GM21381 (cell line): ENCODE measurements around the gene ARF4.

Source experiments
- ATAC-seq: cut with Tn5 transposase; IDR thresholded peaks from one replicate; pipeline ENCODE4 v1.9.1; 2021; ENCODE audit warnings: mild to moderate bottlenecking, moderate library complexity; ENCODE audit not compliant: unreplicated experiment

The ARF4 gene

DNA sequence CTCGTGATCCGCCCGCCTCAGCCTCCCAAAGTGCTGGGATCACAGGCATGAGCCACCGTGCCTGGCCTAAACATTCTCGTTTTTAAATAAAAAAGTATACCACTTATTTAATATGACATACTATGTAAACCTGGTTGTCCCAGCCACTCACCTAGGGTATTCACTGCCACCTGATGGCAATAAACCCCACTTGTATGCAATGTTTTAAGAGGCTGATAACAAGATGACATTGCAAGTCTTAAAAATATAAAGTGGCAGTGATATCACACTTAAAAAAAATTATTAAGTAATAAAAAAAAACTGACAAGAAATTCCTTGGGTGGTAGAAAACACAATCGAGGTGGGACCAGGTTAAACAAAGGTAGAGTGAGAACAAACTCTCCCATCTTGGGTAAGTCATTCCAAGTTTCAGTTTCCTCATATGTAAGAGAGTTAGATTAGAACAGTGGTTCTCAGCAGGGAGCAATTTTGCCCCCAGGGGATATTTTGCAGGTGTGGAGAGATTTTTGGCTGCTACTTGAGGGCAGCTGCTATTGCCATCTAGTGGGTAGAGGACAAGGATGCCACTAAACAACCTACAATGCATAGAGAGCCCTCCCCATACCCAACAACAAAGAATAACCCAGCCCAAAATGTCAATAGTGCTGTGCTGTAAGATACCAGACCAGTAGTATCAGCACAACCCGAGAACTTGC, 14.5 kb downstream of the ARF4 start:
- no peak for ATAC-seq

DNA sequence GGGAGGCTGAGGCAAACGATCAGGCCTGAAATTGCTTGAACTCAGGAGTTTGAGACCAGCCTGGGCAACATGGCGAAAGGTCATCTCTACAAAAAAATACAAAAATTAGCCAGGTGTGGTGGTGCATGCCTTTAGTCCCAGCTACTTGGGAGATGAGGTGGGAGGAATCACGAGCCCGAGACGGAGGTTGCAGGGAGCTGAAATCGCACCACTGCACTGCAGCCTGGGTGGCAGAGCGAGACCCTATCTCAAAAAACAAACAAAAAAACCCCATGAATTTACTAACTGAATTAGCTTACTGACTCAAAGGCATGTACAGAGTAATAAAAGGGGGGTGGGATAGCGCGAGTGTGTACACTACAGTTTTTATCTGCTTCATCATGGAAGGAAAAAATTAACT, 19.3 kb downstream of the ARF4 start:
- no peak for ATAC-seq

DNA sequence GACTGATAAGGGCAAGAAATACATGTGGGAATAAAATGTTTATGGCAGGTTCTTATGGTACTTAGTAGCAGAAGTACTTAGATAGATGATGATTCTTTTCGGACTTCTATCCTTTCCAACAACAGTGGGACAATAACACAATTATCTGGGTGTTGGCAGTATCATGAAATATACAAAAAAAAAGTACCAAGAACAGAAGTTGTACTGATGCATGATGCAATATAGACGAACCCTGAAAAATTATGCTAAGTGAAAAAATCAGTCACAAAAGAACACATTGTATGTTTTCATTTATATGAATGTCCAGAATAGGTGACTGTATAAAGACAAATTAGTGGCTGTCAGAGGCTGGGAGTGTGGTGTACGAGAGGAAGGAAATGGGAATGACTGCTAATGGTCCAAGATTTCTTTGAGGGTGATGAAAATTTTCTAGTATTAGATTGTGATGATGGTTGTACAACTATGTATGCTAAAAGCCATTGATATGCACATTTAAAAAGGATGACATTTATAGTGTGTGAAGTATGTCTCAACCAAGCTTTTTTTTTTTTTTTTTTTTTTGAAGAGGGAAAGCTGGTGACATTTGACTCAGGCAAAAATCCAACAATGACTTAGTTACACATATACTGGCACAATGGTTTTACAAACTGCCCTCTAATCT, 21.0 kb downstream of the ARF4 start:
- no peak for ATAC-seq

DNA sequence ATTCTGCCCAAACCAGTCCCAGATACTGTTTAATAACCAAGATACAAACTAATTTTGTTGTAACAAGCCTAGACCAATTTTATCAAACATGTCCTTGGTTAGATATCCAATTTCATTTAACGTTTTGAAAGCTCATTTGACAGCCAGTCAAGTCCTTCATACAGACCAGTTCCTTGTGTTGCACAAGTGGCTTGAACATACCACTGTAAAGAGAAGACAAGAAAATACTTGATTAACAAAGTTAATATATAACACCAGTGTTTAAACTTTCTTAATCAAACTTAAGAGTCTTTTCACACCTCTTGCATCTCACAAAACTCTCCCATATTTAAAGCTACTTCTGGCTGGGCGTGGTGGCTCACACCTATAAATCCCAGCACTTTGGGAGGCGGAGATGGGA, 25.0 kb downstream of the ARF4 start:
- no peak for ATAC-seq

DNA sequence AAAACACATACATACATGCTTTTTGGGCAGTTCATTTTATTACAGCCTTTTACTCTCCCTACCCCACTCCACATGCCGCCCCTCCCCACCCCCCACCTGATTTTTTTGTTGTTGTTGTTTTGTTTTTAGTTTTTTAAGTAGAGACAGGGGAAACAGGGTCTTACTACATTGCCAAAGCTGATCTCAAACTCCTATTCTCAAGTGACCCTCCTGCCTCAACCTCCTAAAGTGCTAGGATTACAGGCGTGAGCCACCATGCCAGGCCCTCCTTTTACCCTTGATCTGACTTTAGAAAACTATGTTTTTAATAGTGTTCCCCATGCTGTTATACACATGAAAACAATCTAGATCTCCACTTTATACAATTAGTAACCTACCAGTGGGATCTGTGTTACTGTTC, 26.3 kb downstream of the ARF4 start:
- ATAC-seq = no peak

DNA sequence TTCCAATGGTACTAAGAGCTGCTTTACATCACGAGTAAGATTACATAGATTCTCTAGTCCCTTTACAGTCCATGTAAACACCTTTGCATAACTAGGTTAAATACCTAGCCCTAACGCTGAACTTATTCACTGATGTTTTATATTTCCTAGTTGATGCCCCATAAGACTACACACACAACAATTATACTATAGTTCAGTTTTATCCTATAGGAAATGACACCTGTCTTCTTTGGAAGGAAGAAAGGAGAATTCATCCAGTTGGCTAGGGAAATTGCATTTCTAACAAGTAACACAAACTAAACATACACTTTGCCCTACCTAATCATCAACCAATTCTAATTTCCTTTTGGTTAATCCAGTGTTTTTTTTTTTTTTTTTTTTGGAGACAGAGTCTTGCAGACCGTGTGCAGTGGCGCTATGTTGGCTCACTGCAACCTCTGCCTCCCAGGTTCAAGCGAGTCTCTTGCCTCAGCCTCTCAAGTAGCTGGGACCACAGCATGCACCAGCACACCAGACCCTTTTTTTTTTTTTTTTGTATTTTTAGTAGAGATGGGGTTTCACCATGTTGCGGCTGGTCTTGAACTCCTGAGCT, 27.2 kb downstream of the ARF4 start:
- no peak for ATAC-seq

DNA sequence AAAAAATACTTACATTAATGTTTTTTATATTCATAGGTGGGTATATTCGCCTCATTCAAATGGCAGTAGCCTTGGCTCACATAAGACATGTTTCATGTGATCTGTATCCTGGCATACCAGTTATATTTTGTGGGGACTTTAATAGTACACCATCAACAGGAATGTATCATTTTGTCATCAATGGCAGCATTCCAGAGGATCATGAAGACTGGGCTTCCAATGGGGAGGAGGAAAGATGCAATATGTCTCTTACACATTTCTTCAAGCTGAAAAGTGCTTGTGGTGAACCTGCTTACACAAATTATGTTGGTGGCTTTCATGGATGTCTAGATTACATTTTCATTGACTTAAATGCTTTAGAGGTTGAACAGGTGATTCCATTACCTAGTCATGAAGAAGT, 37.6 kb downstream of the ARF4 start:
- no peak for ATAC-seq

DNA sequence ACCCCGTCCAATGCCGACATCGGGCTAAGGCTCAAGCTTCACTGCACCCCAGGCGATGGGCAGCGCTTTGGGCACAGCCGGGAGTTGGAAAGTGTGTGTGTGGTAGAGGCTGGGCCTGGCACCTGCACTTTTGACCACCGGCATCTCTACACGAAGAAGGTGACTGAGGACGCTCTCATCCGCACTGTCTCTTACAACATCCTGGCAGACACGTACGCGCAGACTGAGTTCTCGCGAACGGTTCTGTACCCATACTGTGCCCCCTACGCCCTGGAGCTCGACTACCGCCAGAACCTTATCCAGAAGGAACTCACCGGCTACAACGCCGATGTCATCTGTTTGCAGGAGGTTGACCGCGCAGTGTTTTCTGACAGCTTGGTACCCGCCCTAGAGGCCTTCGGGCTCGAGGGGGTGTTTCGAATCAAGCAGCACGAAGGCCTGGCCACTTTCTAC, 40.0 kb downstream of the ARF4 start:
- peak; percentile 15 for ATAC-seq

DNA sequence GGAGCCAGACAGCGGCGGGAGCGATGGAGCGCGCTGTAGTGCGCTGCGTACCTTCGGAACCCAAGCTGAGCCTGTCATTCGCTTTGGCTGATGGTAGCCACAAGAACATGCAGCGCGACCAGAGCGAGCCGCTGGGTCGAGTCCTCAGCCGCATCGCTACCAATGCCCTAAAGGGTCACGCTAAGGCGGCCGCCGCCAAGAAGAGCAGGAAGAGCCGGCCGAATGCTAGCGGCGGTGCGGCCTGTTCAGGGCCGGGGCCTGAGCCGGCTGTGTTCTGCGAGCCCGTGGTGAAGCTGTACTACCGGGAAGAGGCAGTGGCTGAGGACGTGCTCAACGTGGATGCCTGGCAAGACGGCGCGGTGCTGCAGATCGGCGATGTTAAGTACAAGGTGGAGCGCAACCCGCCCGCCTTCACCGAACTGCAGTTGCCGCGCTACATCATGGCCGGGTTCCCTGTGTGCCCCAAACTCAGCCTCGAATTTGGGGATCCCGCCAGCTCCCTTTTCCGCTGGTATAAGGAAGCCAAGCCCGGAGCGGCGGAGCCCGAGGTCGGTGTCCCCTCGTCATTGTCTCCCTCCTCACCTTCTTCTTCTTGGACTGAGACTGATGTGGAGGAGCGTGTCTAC, 40.6 kb downstream of the ARF4 start:
- ATAC-seq = peak; percentile 34

DNA sequence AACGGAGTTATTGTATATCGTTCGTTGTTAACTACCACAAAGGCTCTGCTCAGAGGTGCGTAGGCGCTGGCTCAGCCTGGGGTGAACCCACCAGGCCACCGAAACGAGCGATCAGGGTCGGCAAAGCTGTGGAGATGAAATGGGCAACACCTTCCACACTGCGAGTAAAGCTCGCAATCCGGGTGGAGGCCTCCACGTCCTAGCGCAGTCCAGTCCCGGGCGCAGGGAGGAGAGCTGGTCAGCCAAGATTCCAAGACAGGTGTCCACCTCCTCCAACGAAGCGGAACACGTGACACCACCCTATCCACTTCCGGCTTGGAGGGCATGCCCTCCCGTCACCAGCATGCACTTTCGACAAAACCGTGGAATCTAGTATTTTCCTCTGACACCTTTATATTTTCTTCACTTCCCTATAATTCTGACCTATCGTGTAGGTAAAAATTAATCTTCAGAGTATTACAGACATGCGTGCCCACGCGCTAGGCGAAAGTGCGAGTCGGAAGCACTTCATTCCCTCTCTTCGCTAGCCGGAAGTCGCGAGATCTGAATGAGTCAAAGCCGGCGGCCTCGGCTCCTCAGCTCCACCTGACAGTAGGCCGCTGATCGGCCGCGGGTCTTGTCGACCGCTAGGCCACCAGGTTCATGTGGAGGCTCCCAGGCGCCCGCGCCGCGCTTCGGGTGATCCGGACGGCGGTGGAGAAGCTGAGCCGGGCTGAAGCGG, 41.2 kb downstream of the ARF4 start, which contains the start of gene PDE12:
Gene PDE12, plus strand, starts transcription at position 537 of the 721 bp plus-strand sequence. Its CDS starts 106 bp downstream, at position 643.
- peak; percentile 81 for ATAC-seq

DNA sequence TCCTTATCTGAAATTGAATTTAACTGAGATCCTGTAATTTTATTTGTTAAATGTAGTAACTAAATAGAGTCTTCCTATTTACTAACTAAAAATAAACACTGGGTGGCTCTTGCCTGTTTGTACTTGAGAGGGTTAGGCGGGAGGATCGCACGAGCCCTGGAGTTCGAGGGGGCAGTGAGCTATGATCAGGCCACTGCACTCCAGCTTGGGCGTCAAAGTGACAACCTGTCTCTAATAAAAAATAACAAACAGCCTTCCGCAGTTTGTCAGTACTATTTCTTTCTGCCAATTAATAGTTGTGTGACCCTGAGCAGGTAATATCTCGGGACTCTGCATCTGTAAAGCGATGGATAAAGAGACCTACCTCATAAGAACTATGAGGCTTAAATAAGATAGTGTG, 41.8 kb downstream of the ARF4 start:
- ATAC-seq = no peak

DNA sequence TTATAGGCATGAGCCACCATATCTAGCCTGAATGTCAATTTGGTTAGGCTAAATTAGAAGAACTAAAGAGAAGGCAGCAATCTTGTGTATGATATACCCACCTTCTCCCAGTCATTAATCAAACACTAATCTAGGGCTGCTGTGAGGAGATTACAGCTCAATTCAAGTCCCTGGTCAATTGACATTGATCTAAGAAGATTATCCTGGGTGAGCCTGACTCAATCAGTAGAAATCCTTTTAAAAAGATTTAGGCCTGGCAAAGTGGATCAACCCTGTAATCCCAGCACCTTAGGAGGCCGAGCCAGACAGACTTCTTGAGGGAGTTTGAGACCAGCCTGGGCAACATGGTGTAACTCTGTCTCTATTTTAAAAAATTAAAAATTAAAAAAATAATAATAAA, 50.5 kb downstream of the ARF4 start:
- ATAC-seq = no peak

DNA sequence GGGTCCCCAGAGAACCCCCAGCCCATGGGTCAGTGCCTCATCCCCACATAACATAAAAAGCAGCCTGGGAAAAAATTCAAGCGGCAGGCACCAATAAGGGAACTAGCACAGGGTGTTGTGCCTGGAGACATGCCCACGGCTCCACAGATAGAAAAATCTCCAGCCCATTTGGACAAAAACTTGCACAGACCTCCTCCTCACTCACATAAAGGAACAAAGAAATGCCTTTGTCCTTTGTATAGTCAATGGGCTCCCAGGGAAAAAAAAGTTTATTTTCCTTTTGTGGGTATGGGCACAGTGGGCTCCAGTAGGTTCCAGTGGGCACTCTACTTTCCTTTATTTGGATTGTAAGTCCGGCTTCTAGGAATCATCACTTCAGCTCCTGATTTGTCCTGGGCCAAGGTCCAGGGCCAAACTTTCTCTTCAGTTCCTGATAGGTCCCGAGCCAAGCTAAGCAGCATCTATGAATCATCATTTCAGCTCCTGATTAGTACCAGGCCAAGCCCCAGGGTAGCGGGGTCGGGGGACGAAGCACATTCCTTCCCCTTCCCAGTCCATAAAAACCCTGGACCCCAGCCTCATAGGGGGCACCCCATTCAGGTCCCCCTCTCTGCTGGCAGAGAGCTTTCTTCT, 51.4 kb downstream of the ARF4 start:
- no peak for ATAC-seq

DNA sequence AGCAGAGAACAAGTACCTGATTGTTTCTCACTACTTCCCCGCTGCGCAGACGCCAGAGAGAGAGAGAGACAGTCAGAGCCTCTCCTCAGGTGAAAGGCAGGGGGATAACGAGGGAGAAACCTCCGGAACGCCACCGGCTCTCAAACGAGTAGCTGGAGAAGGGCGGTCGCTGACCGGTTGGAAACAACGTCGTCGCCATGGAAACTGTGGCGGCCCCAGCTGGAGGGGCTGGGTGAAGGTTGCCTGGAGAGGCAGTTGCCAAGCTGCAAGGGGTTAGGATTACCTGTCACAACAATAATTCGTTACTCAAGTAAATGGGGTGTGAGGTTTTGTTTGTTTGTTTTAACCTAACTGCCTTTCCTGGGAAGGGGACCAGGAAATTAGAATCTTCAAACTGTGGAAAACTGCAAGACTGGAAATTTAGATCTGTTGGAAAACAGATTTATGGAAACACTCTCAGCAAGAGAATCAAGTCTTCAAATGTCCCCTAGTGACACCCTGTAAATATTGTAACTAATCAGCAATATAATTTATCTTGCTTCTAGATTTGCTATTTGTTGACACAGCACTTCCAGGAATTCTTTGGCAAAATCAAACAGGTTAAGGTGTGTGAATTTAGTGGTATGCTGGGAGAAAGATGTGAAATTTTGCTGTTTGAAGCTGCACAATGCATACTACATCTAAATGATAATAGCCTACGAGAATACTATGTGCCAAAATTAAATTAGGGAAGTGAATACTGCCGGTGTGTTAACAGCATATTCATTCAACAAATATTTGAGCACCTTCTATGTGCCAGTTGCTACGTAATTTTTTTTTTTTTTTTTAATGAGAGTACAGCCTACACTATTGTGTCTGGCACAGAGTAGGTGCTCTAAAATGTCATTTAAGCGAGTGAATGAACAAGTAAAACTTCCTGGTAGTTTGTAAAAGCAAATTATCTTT, 52.7 kb downstream of the ARF4 start, which contains the start of gene DNAH12:
Gene DNAH12, minus strand, starts transcription at position 164 of the 945 bp plus-strand sequence. CDS start 1,474 bp downstream, outside the sequence.
- ATAC-seq = no peak

DNA sequence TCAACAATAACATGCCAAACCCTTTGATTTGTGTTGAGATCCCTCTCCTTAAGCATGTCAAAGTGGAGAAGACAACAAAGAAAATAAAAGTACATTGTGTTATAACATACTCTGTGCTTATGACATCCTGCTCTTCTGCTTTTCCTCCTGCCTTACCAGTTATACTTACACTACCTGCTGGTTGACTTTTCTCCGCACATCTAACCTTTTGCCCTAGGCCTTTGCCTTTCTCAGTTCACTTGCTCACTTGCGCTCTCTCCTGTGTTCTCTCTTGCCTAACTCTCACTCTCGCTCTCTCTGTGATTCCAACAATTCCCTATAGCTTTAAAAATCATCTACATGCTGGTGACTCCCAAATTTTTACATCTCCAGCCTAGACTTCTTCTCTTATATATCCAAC, 58.7 kb downstream of the ARF4 start:
- ATAC-seq = no peak

DNA sequence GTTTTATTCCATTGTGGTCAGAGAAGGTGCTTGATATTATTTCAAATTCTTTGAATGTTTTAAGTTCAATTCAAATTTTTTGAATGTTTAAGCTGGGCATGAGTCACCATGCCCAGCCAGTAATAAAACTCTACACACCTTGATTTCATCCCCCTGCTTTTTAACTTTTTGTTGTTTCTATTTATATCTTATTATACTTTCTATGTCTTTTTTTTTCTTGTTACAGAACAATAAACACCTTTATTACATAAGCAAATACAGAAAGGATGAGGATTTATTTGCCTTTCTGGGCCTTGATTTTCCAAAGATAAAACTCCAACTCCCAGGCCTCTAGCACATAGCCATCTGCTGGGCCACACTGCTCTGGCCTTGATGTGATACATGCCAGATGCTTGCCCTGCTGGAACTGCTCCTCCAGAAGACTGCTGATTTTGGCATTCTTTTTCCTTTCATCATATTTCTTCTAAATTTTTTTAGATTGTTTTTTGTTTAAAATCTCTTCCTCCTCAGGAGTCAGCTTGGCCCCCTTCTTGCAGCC, 67.0 kb downstream of the ARF4 start:
- no peak for ATAC-seq
